GM12878 (cell line): Measurements from ENCODE around the gene SRCIN1.

ENCODE experiments used
- MLLT1 ChIP-seq: fragments of 450-650 bp; IDR thresholded peaks from 2 replicates; pipeline ENCODE4 v1.6.1; 2016; ENCODE audit warnings: mild to moderate bottlenecking
- MTA3 ChIP-seq: IDR thresholded peaks from 2 replicates; pipeline ENCODE4 v1.6.1; 2012; ENCODE audit warnings: low read length, inconsistent platforms, borderline replicate concordance
- MYC ChIP-seq: IDR thresholded peaks from 2 replicates; pipeline ENCODE4 v1.6.1; 2011; ENCODE audit warnings: mild to moderate bottlenecking, low read length, moderate library complexity, inconsistent platforms; ENCODE audit not compliant: insufficient read depth, insufficient replicate concordance, insufficient read length, severe bottlenecking
- NR2C2 ChIP-seq: IDR thresholded peaks from 2 replicates; pipeline ENCODE4 v1.6.1; 2011; ENCODE audit warnings: borderline replicate concordance, low read depth; ENCODE audit not compliant: control insufficient read depth, insufficient read length
- RAD51 ChIP-seq: fragments of 450-650 bp; IDR thresholded peaks from 2 replicates; pipeline ENCODE4 v1.6.1; 2016; ENCODE audit warnings: moderate library complexity, mild to moderate bottlenecking, inconsistent platforms

- TF ChIP-seq MYC (no peak), MTA3 (no peak), MLLT1 (no peak), RAD51 (no peak), NR2C2 (no peak)
Observed at GRCh38 chr17:38552343-38552742, 53.4 kb downstream of the SRCIN1 start.
